GM19463 (cell line): ENCODE results near the gene KIAA2012.
"Not testable (repeated sequence)": the region's sequence is repeated elsewhere in the genome, so short reads cannot be mapped to it uniquely, and the experiment has no call there.

Experiments
- ATAC-seq: cut with Tn5 transposase; IDR thresholded peaks from one replicate; pipeline ENCODE4 v1.9.1; 2021; ENCODE audit warnings: mild to moderate bottlenecking, moderate library complexity; ENCODE audit not compliant: unreplicated experiment

KIAA2012 gene

GRCh38 chr2:202114291-202114690, 41.2 kb downstream of the KIAA2012 start:
- ATAC-seq: no peak

- ATAC-seq: no peak
Measured at GRCh38 chr2:202114795-202115194, 41.7 kb downstream of the KIAA2012 start.

GRCh38 chr2:202115479-202115971, 42.5 kb downstream of the KIAA2012 start:
- no peak for ATAC-seq

- ATAC-seq: no peak
Measured at GRCh38 chr2:202116691-202117090, 43.6 kb downstream of the KIAA2012 start.

GRCh38 chr2:202118168-202118567, 45.1 kb downstream of the KIAA2012 start:
- ATAC-seq: no peak

- no peak for ATAC-seq
Measured at GRCh38 chr2:202120828-202121227, 47.8 kb downstream of the KIAA2012 start.

- ATAC-seq: no peak
Measured at GRCh38 chr2:202121532-202122162, 48.6 kb downstream of the KIAA2012 start.

- ATAC-seq: no peak
Measured at GRCh38 chr2:202122163-202122540, 49.1 kb downstream of the KIAA2012 start.

GRCh38 chr2:202122980-202123720, 50.1 kb downstream of the KIAA2012 start:
- ATAC-seq: no peak

GRCh38 chr2:202124286-202124685, 51.2 kb downstream of the KIAA2012 start:
- ATAC-seq: no peak

GRCh38 chr2:202127687-202128331, 54.8 kb downstream of the KIAA2012 start:
- ATAC-seq: no peak

- ATAC-seq: no peak
Measured at GRCh38 chr2:202129841-202130240, 56.8 kb downstream of the KIAA2012 start.

- ATAC-seq: no peak
Measured at GRCh38 chr2:202133200-202133908, 60.3 kb downstream of the KIAA2012 start.

- ATAC-seq: no peak
Measured at GRCh38 chr2:202133909-202134265, 60.8 kb downstream of the KIAA2012 start.

- no peak for ATAC-seq
Measured at GRCh38 chr2:202135091-202135874, 62.2 kb downstream of the KIAA2012 start.

- ATAC-seq: not testable (repeated sequence)
Measured at GRCh38 chr2:202136039-202136438, 63.0 kb downstream of the KIAA2012 start.

- ATAC-seq: no peak
Measured at GRCh38 chr2:202136526-202136925, 63.5 kb downstream of the KIAA2012 start.

- no peak for ATAC-seq
Measured at GRCh38 chr2:202140522-202141252, 67.6 kb downstream of the KIAA2012 start.

GRCh38 chr2:202141329-202141947, 68.4 kb downstream of the KIAA2012 start:
- no peak for ATAC-seq
